Activated CD8-positive, alpha-beta T cell treated with anti-CD3 and anti-CD28 coated beads for 36 hours (primary cell): ENCODE measurements around the gene QSOX2. TPM values are rescaled to one million over a fixed set of nuclear protein-coding genes. Genes with fewer than 3 reads are reported as not detected.
A peak's percentile ranks its signal among the peaks of the same experiment; 100 is the strongest.

Source experiments
- ATAC-seq: fragments of 200-7000 bp; cut with Tn5 transposase; one replicate; pipeline ENCODE4 v1.10.0; 2021; ENCODE audit warnings: mild to moderate bottlenecking, moderate library complexity
- CTCF ChIA-PET: fragments of 350-600 bp; sonication (Branson Sonifier 250); formaldehyde crosslinking; loops from one replicate; lab custom pipeline; 2021; ENCODE audit warnings: antibody characterized with exemption; lab: Charles Lee
- POLR2A ChIA-PET: fragments of 350-600 bp; sonication (Branson Sonifier 250); formaldehyde crosslinking; loops from one replicate; lab custom pipeline; 2021; ENCODE audit warnings: antibody characterized with exemption; lab: Charles Lee
- DNase-seq: peaks from one replicate; pipeline ENCODE4 v3.0.0-alpha.2; 2020
- H3K27ac Mint-ChIP-seq: one replicate; pipeline ENCODE4 v1.8.0; 2021; ENCODE audit warnings: mild to moderate bottlenecking, mixed read lengths
- H3K27me3 Mint-ChIP-seq: one replicate; pipeline ENCODE4 v1.8.0; 2021; ENCODE audit warnings: mixed read lengths
- H3K36me3 Mint-ChIP-seq: one replicate; pipeline ENCODE4 v1.8.0; 2021; ENCODE audit warnings: low read depth, mixed read lengths
- H3K4me1 Mint-ChIP-seq: one replicate; pipeline ENCODE4 v1.8.0; 2021; ENCODE audit warnings: low read depth, mixed read lengths
- H3K4me3 Mint-ChIP-seq: one replicate; pipeline ENCODE4 v1.8.0; 2021; ENCODE audit warnings: mild to moderate bottlenecking, moderate library complexity, mixed read lengths
- H3K9me3 Mint-ChIP-seq: one replicate; pipeline ENCODE4 v1.8.0; 2021; ENCODE audit warnings: mixed read lengths
- intact Hi-C: fragments of 100-400 bp; cut with micrococcal nuclease; formaldehyde crosslinking; loops from one replicate; pipeline ENCODE4 v1.10.0; 2022
- total RNA-seq, 2 experiments: library from RNA; stranded (reverse); gene quantifications; one replicate each; pipeline ENCODE4 v1.2.3, GENCODE V29; 2021
- TF ChIP-seq, protein P1 (sequence below): fragments of 200-600 bp; IDR thresholded peaks from one replicate; pipeline ENCODE4 v1.8.0; 2022; ENCODE audit warnings: antibody characterized with exemption, mild to moderate bottlenecking

The QSOX2 gene
- total RNA-seq, 2 experiments from 2014 or later, result 21.0 to 21.5 TPM

DNA sequence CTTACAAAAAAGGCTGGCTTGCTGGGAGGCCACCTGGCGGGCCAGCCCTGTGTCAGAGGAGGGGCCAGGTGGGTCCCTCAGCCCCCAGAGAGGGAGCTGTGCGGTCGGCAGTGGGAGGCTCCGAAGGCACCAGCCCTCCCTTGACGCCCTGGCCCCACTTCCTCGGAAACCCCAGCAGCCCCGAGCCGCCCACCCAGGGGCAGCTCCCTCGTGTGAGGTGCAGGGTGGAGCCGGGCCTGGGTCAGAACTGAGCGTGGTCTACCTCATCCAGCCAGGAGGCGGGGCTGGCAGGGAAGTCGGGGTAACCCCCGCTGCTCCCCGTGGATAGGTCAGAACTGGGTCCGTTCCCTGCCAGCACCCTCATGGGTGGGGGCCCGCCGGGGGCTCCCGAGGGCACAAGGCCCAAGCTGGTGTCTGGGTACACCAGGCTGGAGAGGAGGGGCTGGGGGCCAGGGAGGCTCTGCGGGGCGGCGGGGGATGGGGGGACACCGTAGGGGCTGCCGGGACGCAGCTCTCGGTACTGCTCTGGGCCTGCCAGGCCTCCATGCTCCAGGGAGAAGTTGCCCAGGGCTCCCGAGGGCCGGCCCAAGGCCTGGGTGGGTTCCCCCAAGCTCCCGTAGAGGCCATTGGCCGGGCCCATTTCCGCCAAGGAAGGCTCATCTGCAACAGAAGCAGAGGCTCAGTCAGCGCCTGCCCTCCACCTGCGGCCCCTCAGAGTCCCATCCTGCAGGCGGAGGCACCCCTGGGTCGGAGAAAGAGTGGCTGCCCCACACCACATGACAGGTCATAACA, 48.3 kb downstream of the QSOX2 start:
- peaks cover 50% of the 10 kb centered on the region for H3K27me3 Mint-ChIP-seq
- H3K27ac Mint-ChIP-seq, result no peak overlapping the region
- peak; percentile 29 for ATAC-seq
- ChIA-PET CTCF (no interaction called here), POLR2A (no interaction called here)
- H3K4me1 Mint-ChIP-seq, result peaks cover 9% of the 10 kb centered on the region
- H3K9me3 Mint-ChIP-seq, result no peaks in the 10 kb centered on the region
- H3K36me3 Mint-ChIP-seq, result no peaks in the 10 kb centered on the region
- H3K4me3 Mint-ChIP-seq, result no peak overlapping the region
- intact Hi-C loops, result no loop called here
- TF ChIP-seq, protein P1, sequence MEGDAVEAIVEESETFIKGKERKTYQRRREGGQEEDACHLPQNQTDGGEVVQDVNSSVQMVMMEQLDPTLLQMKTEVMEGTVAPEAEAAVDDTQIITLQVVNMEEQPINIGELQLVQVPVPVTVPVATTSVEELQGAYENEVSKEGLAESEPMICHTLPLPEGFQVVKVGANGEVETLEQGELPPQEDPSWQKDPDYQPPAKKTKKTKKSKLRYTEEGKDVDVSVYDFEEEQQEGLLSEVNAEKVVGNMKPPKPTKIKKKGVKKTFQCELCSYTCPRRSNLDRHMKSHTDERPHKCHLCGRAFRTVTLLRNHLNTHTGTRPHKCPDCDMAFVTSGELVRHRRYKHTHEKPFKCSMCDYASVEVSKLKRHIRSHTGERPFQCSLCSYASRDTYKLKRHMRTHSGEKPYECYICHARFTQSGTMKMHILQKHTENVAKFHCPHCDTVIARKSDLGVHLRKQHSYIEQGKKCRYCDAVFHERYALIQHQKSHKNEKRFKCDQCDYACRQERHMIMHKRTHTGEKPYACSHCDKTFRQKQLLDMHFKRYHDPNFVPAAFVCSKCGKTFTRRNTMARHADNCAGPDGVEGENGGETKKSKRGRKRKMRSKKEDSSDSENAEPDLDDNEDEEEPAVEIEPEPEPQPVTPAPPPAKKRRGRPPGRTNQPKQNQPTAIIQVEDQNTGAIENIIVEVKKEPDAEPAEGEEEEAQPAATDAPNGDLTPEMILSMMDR, result no peak
- no peak for DNase-seq

DNA sequence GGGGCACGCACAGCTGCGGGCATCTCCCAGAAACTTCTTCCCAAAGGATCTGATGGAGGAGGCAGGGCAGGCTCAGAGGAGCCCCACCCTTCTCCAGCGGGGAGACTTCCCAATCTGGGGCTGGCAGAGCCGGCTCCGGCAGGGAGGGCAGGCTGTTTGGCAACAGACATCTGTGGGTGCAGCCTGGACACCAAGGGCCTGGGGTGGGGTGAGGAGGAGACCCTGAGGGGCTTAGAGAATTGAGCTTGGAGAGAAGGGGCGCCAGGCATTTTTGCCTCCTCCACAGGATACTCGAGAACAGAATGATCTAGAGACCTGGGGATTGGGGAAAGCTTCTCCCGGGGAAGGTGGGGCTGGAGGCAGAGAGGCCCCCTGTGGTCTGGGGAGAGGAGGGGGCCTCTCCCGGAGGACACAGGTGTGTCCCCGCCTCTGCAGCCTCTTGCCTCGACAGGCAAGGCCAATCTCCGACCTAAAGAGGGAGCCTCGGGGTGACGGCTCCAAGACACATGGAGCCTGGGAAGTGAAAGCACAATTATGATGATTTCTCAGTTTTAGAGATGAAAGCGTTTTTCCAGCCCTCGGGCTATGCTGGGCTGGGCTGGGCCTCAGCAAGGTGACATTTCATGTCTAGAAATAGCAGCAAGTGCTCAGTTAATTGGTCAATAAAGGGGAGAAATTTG, 49.1 kb downstream of the QSOX2 start:
- intact Hi-C loops, result no loop called here
- ATAC-seq (peak; percentile 35), DNase-seq (peak; percentile 25)
- ChIA-PET CTCF (no interaction called here), POLR2A (no interaction called here)
- TF ChIP-seq, protein P1, result no peak
- peaks cover 12% of the 10 kb centered on the region for H3K4me1 Mint-ChIP-seq
- no peak overlapping the region for H3K27ac Mint-ChIP-seq
- H3K9me3 Mint-ChIP-seq, result no peaks in the 10 kb centered on the region
- no peaks in the 10 kb centered on the region for H3K36me3 Mint-ChIP-seq
- H3K4me3 Mint-ChIP-seq, result no peak overlapping the region
- H3K27me3 Mint-ChIP-seq, result peaks cover 56% of the 10 kb centered on the region

DNA sequence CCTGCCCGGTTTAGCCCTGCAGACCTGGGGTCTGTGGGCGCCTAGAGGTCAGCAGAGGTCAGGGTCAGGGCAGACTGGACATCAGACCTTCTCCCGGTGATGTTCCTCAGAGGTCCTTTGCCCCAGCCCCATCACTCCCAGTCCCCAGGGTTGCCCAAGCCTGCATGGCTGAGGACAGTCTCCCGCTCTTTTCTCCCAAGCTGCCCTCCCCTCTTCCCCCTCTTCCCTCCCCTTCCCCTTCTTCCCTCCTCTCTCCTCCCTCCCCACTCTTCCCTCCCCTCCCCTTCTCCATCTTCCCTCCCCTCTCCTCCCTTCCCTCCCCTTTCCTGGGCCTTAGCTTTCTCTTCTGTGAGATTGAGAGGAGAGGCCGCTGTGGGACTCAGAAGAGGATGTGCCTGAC, 51.1 kb downstream of the QSOX2 start:
- Mint-ChIP-seq H3K4me1 (peaks cover 12% of the 10 kb centered on the region), H3K9me3 (no peaks in the 10 kb centered on the region), H3K27me3 (peaks cover 58% of the 10 kb centered on the region), H3K4me3 (no peak overlapping the region), H3K36me3 (no peaks in the 10 kb centered on the region), H3K27ac (no peak overlapping the region)
- no peak for DNase-seq
- intact Hi-C loops, result no loop called here
- no peak for ATAC-seq
- ChIA-PET CTCF (no interaction called here), POLR2A (no interaction called here)
- TF ChIP-seq, protein P1, result no peak

DNA sequence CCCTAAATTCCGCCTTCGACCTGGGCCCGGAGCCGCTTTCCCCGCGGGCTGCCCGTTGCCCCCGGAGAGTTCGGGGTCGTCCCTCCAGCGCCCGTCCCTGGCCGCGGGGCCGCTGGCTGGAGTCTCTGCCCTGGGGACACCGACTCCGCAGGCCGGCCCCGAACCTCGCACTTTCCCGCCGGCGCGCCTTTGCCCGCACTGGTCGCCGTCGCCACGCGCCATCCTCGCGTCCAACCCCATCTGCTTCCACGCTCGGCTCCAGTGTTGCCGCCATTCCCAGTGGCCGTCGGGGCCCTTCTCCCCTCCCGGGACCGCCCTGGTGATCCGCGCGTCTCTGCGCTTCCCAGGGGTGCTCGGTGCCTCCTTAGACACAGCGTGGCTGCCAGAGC, 51.7 kb downstream of the QSOX2 start:
- intact Hi-C loops, result no loop called here
- ATAC-seq (no peak), DNase-seq (no peak)
- Mint-ChIP-seq H3K27ac (no peak overlapping the region), H3K9me3 (no peaks in the 10 kb centered on the region), H3K4me1 (peaks cover 12% of the 10 kb centered on the region), H3K27me3 (peaks cover 57% of the 10 kb centered on the region), H3K4me3 (no peak overlapping the region), H3K36me3 (no peaks in the 10 kb centered on the region)
- ChIA-PET CTCF (no interaction called here), POLR2A (no interaction called here)
- TF ChIP-seq, protein P1, result no peak
